HG02759 (cell line): ENCODE data around the gene TLE2.
"Not testable (repeated sequence)": the region's sequence is repeated elsewhere in the genome, so short reads cannot be mapped to it uniquely, and the experiment has no call there.

Experiments used
- ATAC-seq: cut with Tn5 transposase; IDR thresholded peaks from one replicate; pipeline ENCODE4 v1.9.1; 2021; ENCODE audit warnings: mild to moderate bottlenecking, moderate library complexity; ENCODE audit not compliant: unreplicated experiment

TLE2 gene

DNA sequence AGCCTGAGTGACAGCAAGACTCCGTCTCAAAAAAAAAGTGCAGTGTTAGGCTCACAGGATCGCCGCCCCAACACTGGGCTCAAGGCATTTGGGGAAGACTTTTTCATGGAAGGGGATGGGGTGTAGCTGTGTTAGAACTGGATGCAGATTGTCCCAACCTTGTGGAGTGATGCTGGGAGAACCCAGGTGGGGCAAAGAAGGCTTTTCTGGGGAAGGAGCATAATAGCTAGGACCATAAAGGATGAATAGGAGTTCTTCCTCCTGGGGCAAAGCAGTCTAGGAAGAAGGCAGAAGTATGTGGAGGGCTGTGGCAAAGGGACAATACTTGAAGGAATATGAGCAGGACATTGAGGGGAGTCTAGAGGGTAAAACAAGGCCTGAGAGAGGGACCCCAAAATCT lies 40.5 kb downstream of the TLE2 start:
- ATAC-seq: no peak

GRCh38 chr19:2987797-2988196 lies 41.3 kb downstream of the TLE2 start:
- no peak for ATAC-seq

GRCh38 chr19:2986951-2987524 lies 42.0 kb downstream of the TLE2 start:
- no peak for ATAC-seq

DNA sequence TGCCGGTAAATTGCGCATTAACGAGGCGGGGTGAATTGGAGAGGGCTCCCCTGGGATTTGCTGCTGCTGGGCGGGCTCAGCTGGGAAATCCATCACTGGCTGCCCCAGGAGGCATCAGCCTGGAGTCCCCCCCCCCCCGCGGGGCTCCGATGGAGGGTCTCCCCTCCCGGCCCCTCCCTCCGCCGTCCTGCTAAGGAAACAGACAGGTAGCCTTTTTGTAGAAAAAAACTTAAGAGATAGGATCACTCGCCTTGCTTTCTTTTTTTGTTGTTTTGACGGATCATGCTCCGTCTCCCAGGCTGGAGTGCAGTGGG lies 44.9 kb downstream of the TLE2 start:
- ATAC-seq: no peak

DNA sequence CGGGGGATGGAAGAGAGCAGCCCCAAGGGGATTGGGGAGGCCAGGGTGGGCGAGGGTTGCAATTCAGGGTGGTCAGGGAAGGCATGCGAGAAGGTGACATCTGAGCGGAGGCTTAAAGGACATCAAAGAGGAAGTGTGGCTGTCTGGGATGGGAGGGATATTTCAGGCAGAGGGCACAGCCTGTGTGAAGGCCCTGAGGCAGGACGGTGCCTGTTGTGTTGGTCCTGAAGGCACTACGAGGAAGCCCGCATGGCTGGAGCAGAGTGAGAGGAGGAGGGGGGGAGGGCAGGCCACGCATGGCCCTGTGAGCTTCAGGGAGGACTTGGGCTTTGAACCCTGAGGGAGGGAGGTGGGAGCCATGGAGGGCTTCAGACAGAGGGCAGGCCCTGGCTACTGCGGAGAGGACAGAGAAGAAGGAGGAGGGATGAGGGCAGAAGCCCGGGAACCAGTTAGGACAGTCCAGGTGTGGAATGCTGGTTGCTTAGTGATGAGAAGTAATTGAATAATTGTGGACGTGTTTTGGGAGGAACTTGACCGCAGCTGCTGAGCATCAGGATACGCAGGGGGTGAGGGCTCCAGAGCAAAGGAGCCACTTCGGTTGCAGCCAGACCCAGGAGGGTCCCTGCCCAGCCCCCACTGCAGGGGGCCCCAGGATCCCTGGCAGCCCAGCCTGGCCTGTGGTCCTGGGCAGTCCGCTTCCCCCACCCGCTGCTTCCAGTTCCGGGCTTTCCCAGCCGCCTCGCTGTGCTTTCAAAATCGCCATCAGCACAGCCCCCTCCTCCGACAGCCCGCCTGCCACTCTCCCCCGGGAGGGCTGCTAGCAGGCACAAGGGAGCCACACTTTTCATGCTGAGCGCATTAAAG lies 45.5 kb downstream of the TLE2 start:
- no peak for ATAC-seq

DNA sequence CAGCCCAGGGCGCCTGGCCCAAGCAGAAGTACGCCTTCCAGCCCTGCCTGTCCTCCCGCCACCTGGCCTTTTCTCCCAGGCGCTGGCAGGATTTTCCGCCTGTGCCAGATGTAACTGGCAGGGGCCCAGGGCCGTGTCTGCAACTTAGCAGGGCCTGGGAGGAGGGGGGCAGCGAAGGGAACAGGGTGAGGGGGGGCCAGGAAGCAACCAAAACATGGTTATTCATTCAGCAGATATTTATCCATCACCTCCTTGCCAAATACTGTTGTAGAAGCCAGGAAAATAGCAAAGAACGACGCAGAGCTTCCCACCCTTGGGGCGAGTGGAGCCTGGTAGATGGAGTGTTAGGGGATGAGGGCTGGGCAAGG lies 46.1 kb downstream of the TLE2 start:
- no peak for ATAC-seq

GRCh38 chr19:2982561-2982960 lies 46.5 kb downstream of the TLE2 start:
- ATAC-seq: no peak

GRCh38 chr19:2981898-2982297 lies 47.2 kb downstream of the TLE2 start:
- ATAC-seq: no peak

GRCh38 chr19:2978772-2979171 lies 50.3 kb downstream of the TLE2 start:
- no peak for ATAC-seq

DNA sequence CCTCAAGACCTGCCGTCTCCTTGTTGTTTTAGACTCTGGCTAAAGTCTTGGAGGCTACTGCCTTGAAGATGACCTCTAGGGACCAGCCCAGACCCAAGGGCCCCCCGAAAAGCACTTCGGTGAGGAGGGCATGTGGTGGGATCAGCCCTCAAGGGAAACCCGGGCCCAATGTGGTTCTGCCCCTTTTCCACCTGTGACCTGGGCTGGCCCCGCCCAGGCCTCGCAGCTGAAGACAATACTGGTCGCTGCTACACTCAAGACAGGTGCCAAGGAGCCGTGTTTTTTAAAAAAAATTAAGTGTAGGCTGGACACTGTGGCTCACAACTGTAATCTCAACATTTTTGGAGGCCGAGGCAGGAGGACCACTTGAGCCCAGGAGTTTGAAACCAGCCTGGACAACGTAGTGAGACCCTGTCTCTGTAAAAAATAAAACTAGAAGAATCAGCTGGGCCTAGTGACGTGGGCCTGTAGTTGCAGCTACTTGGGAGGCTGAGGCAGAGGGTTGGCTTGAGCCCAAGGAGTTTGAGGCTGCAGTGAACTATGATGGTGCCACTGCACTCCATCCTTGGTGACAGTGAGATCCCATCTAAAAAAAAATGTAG lies 50.8 kb downstream of the TLE2 start:
- ATAC-seq: no peak

- ATAC-seq: no peak
Observed at GRCh38 chr19:2977746-2978138, 51.3 kb downstream of the TLE2 start.

- peak; percentile 97 for ATAC-seq
Observed at GRCh38 chr19:2977001-2977745, 51.9 kb downstream of the TLE2 start, which contains the start of gene TLE6. Gene TLE6 (plus strand): TSS chr19:2977564. CDS start chr19:2978234, 670 bp downstream.

- ATAC-seq: no peak
Observed at GRCh38 chr19:2976609-2977000, 52.5 kb downstream of the TLE2 start.

DNA sequence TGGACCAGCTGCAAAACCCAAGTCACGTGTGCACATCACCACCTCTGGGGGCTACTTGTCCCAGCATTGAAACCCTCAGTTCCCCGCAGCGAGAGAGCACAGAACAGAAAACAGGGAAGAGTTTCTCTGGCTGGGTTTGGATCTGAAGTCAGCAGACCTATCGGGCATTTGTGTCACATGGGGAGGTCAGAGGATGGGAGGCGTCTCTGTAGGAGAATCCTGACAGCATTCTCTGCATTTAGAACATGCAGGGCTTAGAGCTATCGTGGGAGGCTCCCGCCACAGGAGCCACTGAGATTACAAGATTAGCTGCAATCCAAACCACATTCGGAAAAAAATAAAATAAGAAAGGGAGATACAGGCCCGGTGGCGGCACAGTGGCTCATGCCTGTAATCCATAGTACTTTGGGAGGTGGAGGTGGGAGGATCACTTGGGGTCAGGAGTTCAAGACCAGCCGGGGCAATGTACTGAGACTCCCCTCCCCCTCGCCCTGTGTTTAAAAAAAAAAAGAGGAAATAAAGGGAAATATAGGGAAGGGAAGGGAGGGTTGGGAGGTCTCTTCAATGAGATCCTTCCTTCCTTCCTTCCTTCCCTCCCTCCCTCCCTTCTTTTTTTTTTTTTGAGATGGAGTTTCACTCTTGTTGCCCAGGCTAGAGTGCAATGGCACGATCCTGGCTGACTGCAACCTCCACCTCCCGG lies 54.6 kb downstream of the TLE2 start:
- no peak for ATAC-seq

DNA sequence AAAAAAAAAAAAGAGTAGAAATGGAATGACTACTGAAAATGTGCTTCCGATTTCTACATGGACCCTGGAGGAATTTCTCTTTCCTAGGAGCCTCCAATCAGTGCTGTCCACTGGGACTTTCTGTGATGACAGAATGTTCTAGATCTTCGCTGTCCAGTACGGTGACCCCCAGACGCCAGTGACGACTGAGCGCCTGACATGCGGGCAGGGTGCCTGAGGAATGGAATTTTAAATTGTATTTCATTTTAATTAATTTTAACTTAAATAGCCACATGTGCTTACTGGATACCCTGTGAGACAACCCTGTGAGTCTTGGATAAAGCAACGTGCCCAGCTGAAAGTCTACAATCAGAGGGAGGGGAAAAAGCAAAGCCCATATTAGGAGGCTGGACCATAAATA lies 55.9 kb downstream of the TLE2 start:
- ATAC-seq: no peak

DNA sequence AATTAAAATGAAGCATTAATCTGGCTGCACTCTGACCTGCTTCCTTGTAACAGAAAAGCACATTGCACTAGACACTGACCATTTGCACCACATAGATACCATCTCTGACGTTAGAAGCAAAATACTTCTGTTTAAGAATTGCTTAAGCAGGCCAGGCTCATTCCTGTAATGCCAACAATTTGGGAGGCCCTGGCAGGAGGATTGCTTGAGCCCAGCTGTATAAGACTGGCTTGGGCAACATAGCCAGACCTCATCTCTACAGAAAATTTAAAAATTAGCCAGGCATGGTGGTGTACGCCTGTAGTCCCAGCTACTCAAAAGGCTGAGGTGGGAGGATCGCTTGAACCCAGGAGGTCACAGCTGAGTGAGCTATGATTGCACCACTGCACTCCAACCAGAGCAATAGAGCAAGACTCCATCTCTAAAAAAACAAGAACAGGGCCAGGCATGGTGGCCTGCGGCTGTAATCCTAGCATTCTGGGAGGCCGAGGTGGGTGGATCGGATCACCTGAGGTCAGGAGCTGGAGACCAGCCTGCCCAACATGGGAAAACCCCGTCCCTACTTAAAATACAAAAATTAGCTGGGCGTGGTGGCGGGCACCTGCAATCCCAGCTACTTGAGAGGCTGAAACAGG lies 58.8 kb downstream of the TLE2 start:
- ATAC-seq: no peak

GRCh38 chr19:2969104-2969504 lies 60.0 kb downstream of the TLE2 start:
- no peak for ATAC-seq

GRCh38 chr19:2967972-2968371 lies 61.1 kb downstream of the TLE2 start:
- ATAC-seq: no peak

DNA sequence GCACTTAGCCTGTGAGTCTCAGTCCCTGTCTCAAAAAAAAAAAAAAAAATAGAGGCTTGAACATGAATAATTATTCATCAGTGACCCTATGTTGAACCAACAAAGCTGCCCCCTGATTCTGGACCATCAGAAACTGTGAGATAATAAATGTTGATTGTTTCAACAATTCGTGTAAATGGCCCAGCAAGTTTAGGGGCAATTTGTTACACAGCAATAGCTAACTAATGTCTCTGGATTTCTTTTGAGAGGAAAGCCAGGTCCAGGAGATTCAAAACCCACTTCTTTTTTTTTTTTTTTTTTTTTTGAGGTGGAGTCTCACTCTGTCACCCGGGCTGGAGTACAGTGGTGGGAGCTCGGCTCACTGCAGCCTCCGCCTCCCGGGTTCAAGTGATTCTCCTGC lies 64.2 kb downstream of the TLE2 start:
- no peak for ATAC-seq

DNA sequence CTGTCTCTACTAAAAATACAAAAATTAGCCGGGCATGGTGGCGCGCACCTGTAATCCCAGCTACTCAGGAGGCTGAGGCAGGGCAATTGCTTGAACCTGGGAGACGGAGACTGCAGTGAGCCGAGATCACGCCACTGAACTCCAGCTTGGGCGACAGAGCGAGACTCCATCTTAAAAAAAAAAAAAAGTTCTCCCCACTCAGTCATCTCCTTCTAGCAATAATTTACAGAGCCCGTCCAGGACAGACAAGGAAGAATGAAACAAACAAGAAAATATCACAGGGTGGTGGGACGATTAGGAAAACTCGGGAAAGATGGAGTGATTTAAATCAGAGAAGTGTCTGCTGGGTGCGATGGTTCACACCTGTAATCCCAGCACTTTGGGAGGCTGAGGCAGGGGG lies 65.4 kb downstream of the TLE2 start:
- ATAC-seq: not testable (repeated sequence)

GRCh38 chr19:2963122-2963521 lies 66.0 kb downstream of the TLE2 start:
- no peak for ATAC-seq
